GM19043 (cell line): Measurements from ENCODE around the gene ZDHHC8.

ENCODE experiments used
- ATAC-seq: cut with Tn5 transposase; IDR thresholded peaks from one replicate; pipeline ENCODE4 v1.9.1; 2021; ENCODE audit warnings: low read depth; ENCODE audit not compliant: unreplicated experiment

Gene ZDHHC8, protein sequence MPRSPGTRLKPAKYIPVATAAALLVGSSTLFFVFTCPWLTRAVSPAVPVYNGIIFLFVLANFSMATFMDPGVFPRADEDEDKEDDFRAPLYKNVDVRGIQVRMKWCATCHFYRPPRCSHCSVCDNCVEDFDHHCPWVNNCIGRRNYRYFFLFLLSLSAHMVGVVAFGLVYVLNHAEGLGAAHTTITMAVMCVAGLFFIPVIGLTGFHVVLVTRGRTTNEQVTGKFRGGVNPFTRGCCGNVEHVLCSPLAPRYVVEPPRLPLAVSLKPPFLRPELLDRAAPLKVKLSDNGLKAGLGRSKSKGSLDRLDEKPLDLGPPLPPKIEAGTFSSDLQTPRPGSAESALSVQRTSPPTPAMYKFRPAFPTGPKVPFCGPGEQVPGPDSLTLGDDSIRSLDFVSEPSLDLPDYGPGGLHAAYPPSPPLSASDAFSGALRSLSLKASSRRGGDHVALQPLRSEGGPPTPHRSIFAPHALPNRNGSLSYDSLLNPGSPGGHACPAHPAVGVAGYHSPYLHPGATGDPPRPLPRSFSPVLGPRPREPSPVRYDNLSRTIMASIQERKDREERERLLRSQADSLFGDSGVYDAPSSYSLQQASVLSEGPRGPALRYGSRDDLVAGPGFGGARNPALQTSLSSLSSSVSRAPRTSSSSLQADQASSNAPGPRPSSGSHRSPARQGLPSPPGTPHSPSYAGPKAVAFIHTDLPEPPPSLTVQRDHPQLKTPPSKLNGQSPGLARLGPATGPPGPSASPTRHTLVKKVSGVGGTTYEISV

GRCh38 chr22:20131597-20131858 is at the start of gene ZDHHC8:
TSS of gene ZDHHC8 (plus strand) at chr22:20131804. CDS start at chr22:20131948, 144 bp downstream.
- no peak for ATAC-seq

DNA sequence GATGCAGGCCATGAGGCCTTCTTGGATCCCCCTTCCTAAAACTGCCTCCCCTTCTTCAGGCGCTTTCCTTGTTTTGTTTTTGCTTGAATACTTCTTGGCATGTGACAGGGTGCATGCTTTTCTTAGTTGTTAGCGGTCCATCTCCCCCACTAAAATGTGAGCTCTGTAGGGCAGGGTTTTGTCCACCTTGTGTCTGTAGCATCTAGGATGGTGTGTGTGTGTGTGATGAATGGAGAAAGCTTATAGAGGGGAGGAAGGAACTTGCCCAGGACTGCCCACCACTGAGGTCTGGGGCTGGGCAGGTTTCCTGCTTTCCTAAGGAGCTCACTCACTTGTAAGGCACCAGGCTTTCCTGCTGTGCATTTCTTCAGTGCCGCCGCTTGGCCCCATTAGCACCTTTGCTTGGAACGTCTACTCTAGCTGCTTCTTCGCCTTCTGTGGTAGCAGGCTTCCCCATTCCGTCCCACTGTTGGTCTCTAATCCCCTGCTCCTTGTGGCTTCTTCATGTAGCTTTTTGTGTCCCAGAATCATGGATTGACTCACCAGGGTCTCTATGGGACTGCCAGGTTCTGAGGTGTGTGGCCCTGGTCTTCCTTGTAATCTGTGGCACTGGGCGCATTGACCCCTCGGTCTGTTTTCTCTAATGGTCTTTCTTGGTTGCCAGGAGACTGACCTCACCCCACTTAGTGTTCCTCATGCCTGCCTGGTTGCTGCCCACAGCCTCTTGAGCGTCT is 48.3 kb upstream of the ZDHHC8 start:
- no peak for ATAC-seq

DNA sequence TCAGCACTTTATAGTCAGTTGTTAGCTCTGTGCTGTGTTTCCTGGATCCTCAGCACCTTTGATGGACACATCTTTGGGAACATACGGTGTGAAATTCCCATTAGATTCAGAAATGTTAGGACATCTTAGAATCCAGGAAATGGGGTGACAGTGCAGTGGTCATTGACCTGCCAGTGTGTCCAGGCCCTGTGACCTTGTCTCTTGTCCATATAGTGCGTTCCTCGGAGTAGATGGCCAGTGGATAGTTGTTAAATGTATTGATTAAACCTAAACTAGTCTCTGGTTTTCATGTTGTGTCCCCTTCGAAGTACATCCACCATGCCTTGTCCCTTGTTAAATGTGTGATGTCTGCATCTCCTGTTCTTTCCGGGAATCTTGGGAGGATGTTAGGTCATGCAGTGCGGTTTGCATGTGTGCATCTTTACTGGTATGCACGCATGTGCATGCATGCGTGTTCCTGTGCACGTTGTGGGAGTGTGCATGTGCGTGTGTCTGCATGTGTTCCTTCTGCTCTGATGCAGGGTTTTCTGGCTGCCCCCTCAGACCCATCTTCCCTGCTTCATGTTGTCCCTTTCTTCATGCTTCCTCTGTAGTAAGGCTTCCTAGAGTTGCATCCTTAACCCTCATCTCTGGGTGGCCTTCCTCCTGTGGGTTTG is 47.6 kb upstream of the ZDHHC8 start:
- ATAC-seq = no peak

DNA sequence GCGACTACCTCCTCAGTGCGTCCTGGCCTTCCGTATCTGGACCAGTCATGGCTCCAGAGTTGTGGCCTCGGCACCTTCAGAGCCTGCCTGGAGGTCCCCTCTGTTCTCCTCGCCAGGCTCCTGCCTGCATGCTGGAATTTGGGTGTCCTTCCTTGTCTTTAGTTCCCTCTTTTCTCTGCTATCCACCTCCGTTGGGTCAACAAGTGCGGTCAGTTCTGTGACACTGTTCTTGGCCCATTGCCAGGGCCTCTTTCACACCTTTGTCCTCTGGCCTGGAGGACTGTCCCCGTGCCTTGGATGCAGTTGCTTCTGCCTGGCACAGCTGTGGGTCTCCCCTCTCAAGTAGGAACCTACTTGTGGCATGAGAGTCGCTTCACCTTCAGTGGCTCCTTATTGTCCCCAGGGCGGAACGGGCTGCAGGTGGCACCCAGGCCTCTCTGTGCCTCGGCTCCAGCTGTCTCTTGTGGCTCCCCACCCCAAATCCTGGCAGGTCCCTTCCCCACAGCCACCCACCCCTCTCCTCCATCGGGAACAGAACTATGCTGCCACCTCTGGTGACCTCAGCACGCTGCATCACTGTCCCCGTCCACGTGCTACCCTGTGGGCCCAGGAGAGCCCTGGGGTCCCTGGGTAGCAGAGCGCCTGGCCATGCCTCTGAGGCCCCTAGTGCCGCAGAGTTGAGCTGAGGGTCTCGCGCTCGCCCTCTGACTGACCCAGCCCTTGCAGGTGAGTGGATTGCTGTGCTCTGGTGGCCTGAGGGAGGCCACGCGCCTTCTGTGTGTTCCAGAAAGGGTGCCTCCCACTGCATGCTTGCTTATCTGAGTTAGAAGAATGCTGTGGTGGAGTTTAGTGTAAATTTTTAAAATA is 46.8 kb upstream of the ZDHHC8 start:
- ATAC-seq = no peak

- ATAC-seq = no peak
Measured at GRCh38 chr22:20085651-20086050, 46.0 kb upstream of the ZDHHC8 start.

DNA sequence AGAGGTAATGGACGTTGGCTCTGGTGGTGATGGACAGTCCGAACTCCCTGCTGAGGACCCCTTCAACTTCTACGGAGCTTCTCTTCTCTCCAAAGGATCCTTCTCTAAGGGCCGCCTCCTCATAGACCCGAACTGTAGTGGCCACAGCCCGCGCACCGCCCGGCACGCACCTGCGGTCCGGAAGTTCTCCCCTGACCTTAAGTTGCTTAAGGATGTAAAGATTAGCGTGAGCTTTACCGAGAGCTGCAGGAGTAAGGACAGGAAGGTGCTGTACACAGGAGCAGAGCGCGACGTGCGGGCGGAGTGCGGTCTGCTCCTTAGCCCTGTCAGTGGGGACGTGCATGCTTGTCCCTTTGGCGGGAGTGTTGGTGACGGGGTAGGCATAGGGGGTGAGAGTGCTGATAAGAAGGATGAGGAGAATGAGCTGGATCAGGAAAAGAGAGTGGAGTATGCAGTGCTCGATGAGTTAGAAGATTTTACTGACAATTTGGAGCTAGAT is 45.5 kb upstream of the ZDHHC8 start:
- ATAC-seq = no peak

DNA sequence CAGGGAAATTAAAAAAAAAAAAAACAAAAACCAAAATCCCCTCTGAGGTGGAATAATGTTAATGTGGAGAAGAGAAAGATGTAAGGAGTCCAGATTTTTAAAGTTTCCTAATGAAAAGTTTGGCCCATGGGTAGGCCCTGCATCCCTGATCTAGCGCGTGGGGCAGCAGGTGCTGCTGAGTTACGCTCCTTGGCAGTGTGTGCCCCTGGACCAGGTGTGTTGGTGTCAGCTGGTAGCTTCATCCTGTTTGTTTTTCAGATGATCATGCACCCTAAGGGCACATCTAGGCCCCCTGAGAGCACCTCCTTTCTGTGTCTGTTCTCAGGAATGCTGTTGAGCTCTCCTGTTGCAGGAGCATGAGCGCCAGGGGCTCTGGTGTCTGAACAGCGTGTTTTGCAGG is 44.8 kb upstream of the ZDHHC8 start:
- no peak for ATAC-seq

DNA sequence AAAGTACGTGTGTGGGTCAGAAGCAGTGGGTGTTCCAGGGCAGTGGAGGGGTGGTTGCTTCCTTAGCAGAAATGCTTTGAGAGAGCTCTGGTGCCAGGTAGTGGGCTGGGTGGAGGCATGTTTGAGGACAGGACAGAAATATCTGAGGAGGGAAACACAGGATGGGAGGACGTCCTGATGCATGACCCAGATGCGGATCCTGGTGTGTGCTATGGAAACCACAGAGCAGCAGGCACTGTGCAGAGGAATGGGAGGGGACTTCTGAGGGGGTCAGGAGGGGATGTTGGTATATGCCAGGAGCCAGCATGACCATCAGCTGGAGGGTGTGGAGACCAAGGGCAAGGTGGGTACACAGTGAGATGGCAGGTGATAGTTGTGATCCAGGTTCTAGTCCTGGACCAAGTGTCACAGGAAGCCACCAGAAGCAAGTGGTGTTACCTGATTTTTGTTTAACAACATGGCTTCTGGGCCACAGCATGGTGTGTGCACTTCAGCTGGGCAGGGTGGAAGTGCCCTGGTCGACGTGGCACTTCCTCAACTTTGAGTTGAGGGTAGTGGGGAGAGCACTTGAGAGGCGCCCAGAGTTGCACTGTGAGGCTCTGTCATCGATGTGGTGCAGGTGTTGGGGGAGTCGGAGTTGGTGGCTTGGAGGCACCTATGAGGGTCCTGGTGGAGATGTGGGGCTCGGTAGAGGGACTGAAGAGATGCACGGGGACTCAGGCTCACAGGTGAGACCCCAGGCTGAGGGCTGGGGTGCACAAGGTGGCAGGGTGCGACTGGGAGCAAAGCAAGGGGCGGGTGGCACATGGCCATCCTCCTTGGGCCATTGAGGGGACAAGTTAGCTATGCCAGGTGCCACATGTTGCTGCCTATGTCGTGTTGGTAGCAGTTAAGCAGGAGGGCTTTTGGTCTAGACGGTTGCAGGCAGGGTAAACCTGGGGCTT is 44.0 kb upstream of the ZDHHC8 start:
- no peak for ATAC-seq

- no peak for ATAC-seq
Measured at GRCh38 chr22:20088263-20088648, 43.3 kb upstream of the ZDHHC8 start.

GRCh38 chr22:20089226-20089976 is 42.2 kb upstream of the ZDHHC8 start:
- ATAC-seq = no peak

- no peak for ATAC-seq
Measured at GRCh38 chr22:20089977-20090729, 41.5 kb upstream of the ZDHHC8 start.

GRCh38 chr22:20090730-20091240 is 40.8 kb upstream of the ZDHHC8 start:
- no peak for ATAC-seq

GRCh38 chr22:20091690-20092476 is 39.7 kb upstream of the ZDHHC8 start:
- no peak for ATAC-seq

GRCh38 chr22:20092477-20092854 is 39.1 kb upstream of the ZDHHC8 start:
- no peak for ATAC-seq

DNA sequence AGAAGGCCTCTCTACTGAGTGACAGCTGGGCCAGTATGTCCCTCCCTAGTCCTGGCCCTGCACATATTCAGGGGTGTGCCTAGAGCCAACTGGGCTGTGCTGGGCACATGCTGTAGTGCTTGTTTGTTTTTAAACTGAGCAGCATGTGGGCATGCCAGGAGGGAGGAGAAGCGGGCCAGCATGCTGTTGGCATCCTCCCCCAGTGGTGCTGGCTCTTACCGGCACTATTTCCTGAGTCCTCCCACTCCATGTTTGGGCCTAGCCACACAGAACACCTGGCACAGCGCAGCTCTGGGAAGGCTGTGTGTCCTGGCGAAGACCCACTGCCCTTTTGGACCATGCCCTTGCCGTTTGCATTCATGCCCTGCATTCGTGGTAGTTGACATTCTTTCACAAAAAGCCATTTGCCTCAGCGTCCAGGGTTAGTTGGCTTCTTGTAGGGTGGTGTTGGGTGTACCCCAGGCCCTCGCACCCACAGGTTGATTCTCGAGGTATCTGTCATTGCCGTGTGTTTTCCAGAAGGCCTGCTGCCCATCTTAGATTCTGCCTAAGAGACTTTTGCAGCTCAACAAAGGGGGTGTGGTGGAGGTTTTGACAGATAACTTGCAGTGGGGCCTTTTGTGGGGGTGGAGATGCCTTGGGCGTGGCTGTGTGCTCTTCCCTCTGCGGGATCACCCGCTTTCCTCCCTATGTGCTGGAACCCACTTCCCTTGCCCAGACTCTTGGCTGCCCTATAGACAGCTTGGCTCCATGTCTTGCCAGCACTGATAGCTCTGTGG is 38.0 kb upstream of the ZDHHC8 start:
- ATAC-seq = no peak
